Keratinocyte (primary cell): ENCODE measurements around the gene ANKRD55.

ENCODE experiments used
- EZH2 ChIP-seq: IDR thresholded peaks from one replicate; pipeline ENCODE4 v1.6.1; 2012; ENCODE audit warnings: inconsistent platforms, mild to moderate bottlenecking, low read length, moderate library complexity
- TF ChIP-seq, protein P1 (sequence below), 3 experiments: IDR thresholded peaks in 1 of 3; conservative IDR thresholded peaks in 1 of 3; optimal IDR thresholded peaks in 1 of 3; 2 replicates in 2 of 3; 3 replicates in 1 of 3; pipeline versions ENCODE3 to v1.5.1; 2011; ENCODE audit warnings: low read length in 3 of 3, mild to moderate bottlenecking in 3 of 3, moderate library complexity in 2 of 3, control low read depth in 1 of 3, inconsistent platforms in 1 of 3; ENCODE audit not compliant: insufficient read depth in 2 of 3; ENCODE audit errors: extremely low read depth in 1 of 3

DNA sequence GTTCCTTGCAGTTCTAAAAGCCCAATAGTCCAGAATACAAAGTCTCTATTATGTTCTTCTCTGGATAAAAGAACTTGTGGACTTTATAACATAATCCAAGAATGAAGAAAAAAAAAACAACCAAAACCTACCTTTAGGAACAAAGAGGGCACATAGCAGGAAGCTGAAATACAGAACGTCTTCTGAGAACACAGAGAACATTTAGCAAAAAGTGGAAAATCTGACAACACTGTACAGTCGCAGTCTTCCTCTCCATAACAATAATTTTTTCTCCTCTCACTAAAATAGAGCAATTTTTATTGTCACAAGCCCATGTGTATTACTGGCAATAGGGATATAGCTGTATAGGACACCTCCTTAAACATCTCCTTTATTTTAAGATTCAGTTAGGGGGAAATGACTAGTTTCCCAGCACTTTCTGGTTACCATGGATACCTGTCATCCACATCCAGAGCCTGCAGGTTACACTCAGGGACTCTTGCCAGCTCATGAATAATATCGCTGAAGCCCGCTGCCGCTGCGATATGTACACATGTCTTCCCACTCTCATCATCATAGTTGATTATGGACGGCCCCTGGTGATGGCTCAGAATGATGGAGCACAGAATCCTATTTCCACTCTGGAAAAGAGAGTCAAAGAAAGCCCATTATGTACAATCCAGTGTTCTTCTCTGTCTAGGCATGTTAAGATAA, 106.5 kb downstream of the ANKRD55 start:
- TF ChIP-seq, protein P1, sequence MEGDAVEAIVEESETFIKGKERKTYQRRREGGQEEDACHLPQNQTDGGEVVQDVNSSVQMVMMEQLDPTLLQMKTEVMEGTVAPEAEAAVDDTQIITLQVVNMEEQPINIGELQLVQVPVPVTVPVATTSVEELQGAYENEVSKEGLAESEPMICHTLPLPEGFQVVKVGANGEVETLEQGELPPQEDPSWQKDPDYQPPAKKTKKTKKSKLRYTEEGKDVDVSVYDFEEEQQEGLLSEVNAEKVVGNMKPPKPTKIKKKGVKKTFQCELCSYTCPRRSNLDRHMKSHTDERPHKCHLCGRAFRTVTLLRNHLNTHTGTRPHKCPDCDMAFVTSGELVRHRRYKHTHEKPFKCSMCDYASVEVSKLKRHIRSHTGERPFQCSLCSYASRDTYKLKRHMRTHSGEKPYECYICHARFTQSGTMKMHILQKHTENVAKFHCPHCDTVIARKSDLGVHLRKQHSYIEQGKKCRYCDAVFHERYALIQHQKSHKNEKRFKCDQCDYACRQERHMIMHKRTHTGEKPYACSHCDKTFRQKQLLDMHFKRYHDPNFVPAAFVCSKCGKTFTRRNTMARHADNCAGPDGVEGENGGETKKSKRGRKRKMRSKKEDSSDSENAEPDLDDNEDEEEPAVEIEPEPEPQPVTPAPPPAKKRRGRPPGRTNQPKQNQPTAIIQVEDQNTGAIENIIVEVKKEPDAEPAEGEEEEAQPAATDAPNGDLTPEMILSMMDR (optimal IDR thresholded peaks at IDR 0.05 in 1 of 3, IDR thresholded peaks at IDR 0.05 in 1 of 3, conservative IDR thresholded peaks at IDR 0.05 in 1 of 3; ENCODE audit: extremely low read depth in 1 of 3, insufficient read depth in 2 of 3, low read length in 3 of 3), result no peak
- TF ChIP-seq EZH2, result no peak
